ENCODE results near the gene SLC27A5. TPM values are rescaled to one million over a fixed set of nuclear protein-coding genes. Genes with fewer than 3 reads are reported as not detected.

The SLC27A5 gene
- total RNA-seq, 1 donor from 2014 or later, result not detected

- Histone ChIP-seq H3K4me1 (peaks cover 12 to 30% of the 10 kb centered on the region in 2 donors), H3K27ac (no peak overlapping the region), H3K27me3 (no peaks in the 10 kb centered on the region), H3K9me3 (no peaks in the 10 kb centered on the region), H3K36me3 (peaks cover 69 to 80% of the 10 kb centered on the region in 2 donors), H3K4me3 (no peak overlapping the region)
- peak in 1 of 2 donors; percentile 57 for DNase-seq (ENCODE audit: low spot score in 2 of 2)
- no peak for TF ChIP-seq CTCF (IDR thresholded peaks at IDR 0.05)
- intact Hi-C loops (cut with DNase I), result no loop called here
These were observed 40.0 kb upstream of the SLC27A5 start for GRCh38 chr19:58551577-58552471.

DNA sequence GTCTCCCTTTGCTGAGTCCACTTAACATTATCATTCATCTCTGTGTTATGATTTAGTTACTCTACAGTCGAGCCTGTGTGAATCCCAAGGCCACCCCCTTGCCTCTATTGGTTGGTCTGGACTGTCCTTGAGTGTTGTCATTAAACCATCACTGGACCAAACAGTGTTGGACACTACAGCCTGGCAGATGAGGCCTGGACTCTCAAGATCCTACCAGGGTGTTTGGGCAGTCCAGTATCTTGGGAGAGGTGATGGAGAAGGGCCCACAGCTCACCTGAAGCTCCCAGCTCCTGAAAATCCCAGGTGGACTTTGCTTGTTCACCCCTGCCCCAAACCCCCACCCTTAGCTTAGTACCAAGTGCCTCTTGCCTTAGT lies 39.3 kb upstream of the SLC27A5 start:
- peaks cover 15 to 30% of the 10 kb centered on the region in 2 donors for H3K4me1 ChIP-seq
- H3K4me3 ChIP-seq, result no peak overlapping the region
- intact Hi-C loops (cut with DNase I), result no loop called here
- TF ChIP-seq CTCF (IDR thresholded peaks at IDR 0.05), result no peak
- no peaks in the 10 kb centered on the region for H3K9me3 ChIP-seq
- DNase-seq (ENCODE audit: low spot score in 2 of 2), result no peak
- H3K27me3 ChIP-seq, result no peaks in the 10 kb centered on the region
- peaks cover 62 to 73% of the 10 kb centered on the region in 2 donors for H3K36me3 ChIP-seq
- H3K27ac ChIP-seq, result no peak overlapping the region

DNA sequence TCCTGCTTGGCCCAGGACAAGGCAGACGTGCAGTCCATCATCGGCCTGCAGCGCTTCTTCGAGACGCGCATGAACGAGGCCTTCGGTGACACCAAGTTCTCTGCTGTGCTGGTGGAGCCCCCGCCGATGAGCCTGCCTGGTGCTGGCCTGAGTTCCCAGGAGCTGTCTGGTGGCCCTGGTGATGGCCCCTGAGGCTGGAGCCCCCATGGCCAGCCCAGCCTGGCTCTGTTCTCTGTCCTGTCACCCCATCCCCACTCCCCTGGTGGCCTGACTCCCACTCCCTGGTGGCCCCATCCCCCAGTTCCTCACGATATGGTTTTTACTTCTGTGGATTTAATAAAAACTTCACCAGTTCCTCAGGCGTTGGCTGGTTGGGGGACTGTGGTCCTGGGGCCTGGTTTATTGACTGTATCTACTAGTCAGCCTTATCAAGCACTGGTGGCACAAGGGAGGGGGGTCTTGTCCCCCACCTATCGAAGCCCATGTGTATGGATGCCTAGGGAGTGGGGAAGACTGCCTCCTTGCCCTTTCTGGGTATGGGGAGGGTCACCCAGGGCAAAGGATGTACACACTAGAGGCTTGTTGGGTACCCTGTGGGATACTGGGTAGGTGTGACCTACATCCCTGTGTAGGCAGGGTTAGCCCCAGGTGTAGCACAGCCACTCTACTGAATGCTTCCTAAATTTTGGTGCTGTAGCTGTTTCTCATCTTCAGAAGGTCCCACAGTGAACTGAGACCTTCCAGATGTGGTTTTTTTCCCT lies 38.8 kb upstream of the SLC27A5 start:
- H3K9me3 ChIP-seq, result no peaks in the 10 kb centered on the region

GRCh38 chr19:58549664-58550361 lies 38.0 kb upstream of the SLC27A5 start:
- Histone ChIP-seq H3K36me3 (peaks cover 55 to 73% of the 10 kb centered on the region in 2 donors), H3K27ac (no peak overlapping the region), H3K27me3 (no peaks in the 10 kb centered on the region), H3K4me1 (peaks cover 22 to 32% of the 10 kb centered on the region in 2 donors), H3K4me3 (no peak overlapping the region), H3K9me3 (no peaks in the 10 kb centered on the region)
- intact Hi-C loops (cut with DNase I), result no loop called here
- no peak for TF ChIP-seq CTCF (IDR thresholded peaks at IDR 0.05)
- peak in 1 of 2 donors; percentile 63 for DNase-seq (ENCODE audit: low spot score in 2 of 2)

More for the DNA sequence above, 38.8 kb upstream of the SLC27A5 start:
- Histone ChIP-seq H3K4me1 (peaks cover 20 to 32% of the 10 kb centered on the region in 2 donors), H3K36me3 (peaks cover 56 to 72% of the 10 kb centered on the region in 2 donors), H3K27ac (no peak overlapping the region), H3K27me3 (no peaks in the 10 kb centered on the region), H3K4me3 (no peak overlapping the region)
- intact Hi-C loops (cut with DNase I), result no loop called here
- peak in 1 of 2 donors; percentile 60 for DNase-seq (ENCODE audit: low spot score in 2 of 2)
- TF ChIP-seq CTCF (IDR thresholded peaks at IDR 0.05), result no peak

- H3K36me3 ChIP-seq, result peaks cover 55 to 73% of the 10 kb centered on the region in 2 donors
- peak in 1 of 2 donors; percentile 59 for DNase-seq (ENCODE audit: low spot score in 2 of 2)
These were observed 37.3 kb upstream of the SLC27A5 start for GRCh38 chr19:58548859-58549663.

More at GRCh38 chr19:58548859-58549663, 37.3 kb upstream of the SLC27A5 start:
- Histone ChIP-seq H3K27me3 (no peaks in the 10 kb centered on the region), H3K27ac (no peak overlapping the region), H3K9me3 (no peaks in the 10 kb centered on the region), H3K4me1 (peaks cover 20 to 28% of the 10 kb centered on the region in 2 donors), H3K4me3 (no peak overlapping the region)
- intact Hi-C loops (cut with DNase I), result no loop called here
- TF ChIP-seq CTCF (IDR thresholded peaks at IDR 0.05), result no peak
